ENCODE results near the gene OSBPL7. TPM values are rescaled to one million over a fixed set of nuclear protein-coding genes. Genes with fewer than 3 reads are reported as not detected.

Gene OSBPL7
- total RNA-seq, 1 experiment from 2014 or later: 20.5 TPM

GRCh38 chr17:47801176-47801765, 20.3 kb downstream of the OSBPL7 start:
- BruUV-seq (replicated peaks): no TSS peak
- H3K27ac ChIP-seq (ENCODE audit: low read depth, low read length): no peak overlapping the region
- ChIA-PET POLR2A (interaction anchor here (0.6 kb wide), 1 partner anchor 16 kb away, joined by 3 read pairs; no protein-coding TSS in a partner anchor), CTCF (interaction anchor here (0.9 to 1.4 kb wide), 8 partner anchors 15 to 217 kb away, joined by 3 to 5 read pairs (median 3); partner anchors contain the start of genes CDK5RAP3 and TBKBP1), RAD21 (ENCODE audit: low non-redundant PET in 1 of 2, low total read pairs in 2 of 2, uncharacterized antibody in 2 of 2, unreplicated experiment in 2 of 2) (no interaction called here)
- no peak overlapping the region for H2AFZ ChIP-seq (ENCODE audit: low read depth, low read length, poor library complexity, severe bottlenecking)
- peaks cover 11% of the 10 kb centered on the region; the same call in 1 of the 2 replicates for H3K27me3 ChIP-seq (ENCODE audit: insufficient read depth, low read length)
- DNase-seq (ENCODE audit: low read depth, low spot score) (no peak), ATAC-seq (no peak)
- intact Hi-C loops (cut with micrococcal nuclease): loop anchor here (5.0 kb wide), 1 partner anchor 69 kb away; the partner anchor contains the start of gene TBX21
- no peaks in the 10 kb centered on the region for H3K36me3 ChIP-seq (ENCODE audit: control insufficient read depth in 1 of 2, insufficient read depth in 2 of 2, low read length in 2 of 2)
- TF ChIP-seq SRF (IDR thresholded peaks at IDR 0.05; ENCODE audit: low read depth) (no peak), ELF1 (IDR thresholded peaks at IDR 0.05; ENCODE audit: borderline replicate concordance, low read depth) (no peak), TCF7L2 (IDR thresholded peaks at IDR 0.05; ENCODE audit: borderline replicate concordance, extremely low read depth, insufficient read depth, insufficient read length) (no peak), SIN3A (IDR thresholded peaks at IDR 0.05; ENCODE audit: low read depth) (no peak), ZFX (IDR thresholded peaks at IDR 0.05) (no peak), EZH2phosphoT487 (IDR thresholded peaks at IDR 0.05; ENCODE audit: borderline replicate concordance) (no peak)
- TF ChIP-seq, protein P1, sequence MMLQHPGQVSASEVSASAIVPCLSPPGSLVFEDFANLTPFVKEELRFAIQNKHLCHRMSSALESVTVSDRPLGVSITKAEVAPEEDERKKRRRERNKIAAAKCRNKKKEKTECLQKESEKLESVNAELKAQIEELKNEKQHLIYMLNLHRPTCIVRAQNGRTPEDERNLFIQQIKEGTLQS (IDR thresholded peaks at IDR 0.05): no peak
- no peaks in the 10 kb centered on the region for H3K79me2 ChIP-seq (ENCODE audit: insufficient read depth, low read length)
- no peak overlapping the region for H3K4me3 ChIP-seq (replicated peaks in 1 of 2; ENCODE audit: low read depth in 1 of 2, low read length in 2 of 2)
- no peak overlapping the region for H3K9ac ChIP-seq (ENCODE audit: low read length)
- H3K9me3 ChIP-seq (ENCODE audit: control insufficient read depth in 1 of 2, insufficient read depth in 1 of 2, low read depth in 1 of 2, low read length in 2 of 2): no peaks in the 10 kb centered on the region
- H3K9me2 ChIP-seq (ENCODE audit: insufficient read depth): no peaks in the 10 kb centered on the region
- H3K4me1 ChIP-seq (ENCODE audit: control insufficient read depth in 1 of 2, insufficient read depth in 2 of 2, low read length in 2 of 2): no peaks in the 10 kb centered on the region
- H3K4me2 ChIP-seq (ENCODE audit: low read length): no peak overlapping the region
- H4K20me1 ChIP-seq (ENCODE audit: insufficient read depth): no peaks in the 10 kb centered on the region

DNA sequence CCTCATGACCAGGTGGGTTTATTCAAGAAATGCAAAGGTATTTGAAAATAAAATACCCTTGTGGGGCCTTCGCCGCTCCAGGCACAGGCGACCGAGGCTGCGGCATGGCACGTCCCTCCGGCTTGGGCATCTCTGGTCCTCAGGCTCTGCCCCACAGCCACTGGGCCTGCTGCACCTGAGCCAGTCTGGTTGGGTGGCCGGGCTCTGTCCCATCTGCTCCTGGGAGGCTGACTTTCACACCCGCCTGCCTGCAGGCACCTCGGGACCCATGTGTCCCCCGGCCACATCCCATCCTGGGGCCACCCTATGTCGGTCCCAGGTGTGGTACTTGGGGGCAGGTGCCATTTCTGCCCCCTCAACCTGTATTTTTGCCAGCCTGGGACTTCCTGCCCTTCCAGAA, 20.9 kb downstream of the OSBPL7 start:
- Histone ChIP-seq H3K9me2 (ENCODE audit: insufficient read depth) (no peaks in the 10 kb centered on the region), H3K4me2 (ENCODE audit: low read length) (no peak overlapping the region), H3K79me2 (ENCODE audit: insufficient read depth, low read length) (no peaks in the 10 kb centered on the region), H4K20me1 (ENCODE audit: insufficient read depth) (no peaks in the 10 kb centered on the region), H3K27ac (ENCODE audit: low read depth, low read length) (no peak overlapping the region), H3K36me3 (ENCODE audit: control insufficient read depth in 1 of 2, insufficient read depth in 2 of 2, low read length in 2 of 2) (no peaks in the 10 kb centered on the region), H3K4me1 (ENCODE audit: control insufficient read depth in 1 of 2, insufficient read depth in 2 of 2, low read length in 2 of 2) (no peaks in the 10 kb centered on the region), H3K9ac (ENCODE audit: low read length) (no peak overlapping the region), H2AFZ (ENCODE audit: low read depth, low read length, poor library complexity, severe bottlenecking) (no peak overlapping the region), H3K4me3 (replicated peaks in 1 of 2; ENCODE audit: low read depth in 1 of 2, low read length in 2 of 2) (no peak overlapping the region), H3K9me3 (ENCODE audit: control insufficient read depth in 1 of 2, insufficient read depth in 1 of 2, low read depth in 1 of 2, low read length in 2 of 2) (no peaks in the 10 kb centered on the region), H3K27me3 (ENCODE audit: insufficient read depth, low read length) (peaks cover 11% of the 10 kb centered on the region; the same call in 1 of the 2 replicates)
- no peak for DNase-seq (ENCODE audit: low read depth, low spot score)
- ChIA-PET RAD21 (ENCODE audit: low non-redundant PET in 1 of 2, low total read pairs in 2 of 2, uncharacterized antibody in 2 of 2, unreplicated experiment in 2 of 2) (no interaction called here), POLR2A (interaction anchor here (0.6 kb wide), 1 partner anchor 16 kb away, joined by 3 read pairs; no protein-coding TSS in a partner anchor), CTCF (interaction anchor here (1.0 to 1.4 kb wide), 3 partner anchors 101 to 218 kb away, joined by 3 to 4 read pairs (median 3); partner anchors contain the start of gene TBKBP1)
- intact Hi-C loops (cut with micrococcal nuclease): loop anchor here (5.0 kb wide), 1 partner anchor 68 kb away; the partner anchor contains the start of gene TBX21
- TF ChIP-seq TCF7L2 (IDR thresholded peaks at IDR 0.05; ENCODE audit: borderline replicate concordance, extremely low read depth, insufficient read depth, insufficient read length) (no peak), ELF1 (IDR thresholded peaks at IDR 0.05; ENCODE audit: borderline replicate concordance, low read depth) (no peak), FOSL1 (IDR thresholded peaks at IDR 0.05; ENCODE audit: low read depth) (no peak), ZNF274 (IDR thresholded peaks at IDR 0.05; ENCODE audit: low read depth, low read length) (no peak)
- TF ChIP-seq, protein P2, sequence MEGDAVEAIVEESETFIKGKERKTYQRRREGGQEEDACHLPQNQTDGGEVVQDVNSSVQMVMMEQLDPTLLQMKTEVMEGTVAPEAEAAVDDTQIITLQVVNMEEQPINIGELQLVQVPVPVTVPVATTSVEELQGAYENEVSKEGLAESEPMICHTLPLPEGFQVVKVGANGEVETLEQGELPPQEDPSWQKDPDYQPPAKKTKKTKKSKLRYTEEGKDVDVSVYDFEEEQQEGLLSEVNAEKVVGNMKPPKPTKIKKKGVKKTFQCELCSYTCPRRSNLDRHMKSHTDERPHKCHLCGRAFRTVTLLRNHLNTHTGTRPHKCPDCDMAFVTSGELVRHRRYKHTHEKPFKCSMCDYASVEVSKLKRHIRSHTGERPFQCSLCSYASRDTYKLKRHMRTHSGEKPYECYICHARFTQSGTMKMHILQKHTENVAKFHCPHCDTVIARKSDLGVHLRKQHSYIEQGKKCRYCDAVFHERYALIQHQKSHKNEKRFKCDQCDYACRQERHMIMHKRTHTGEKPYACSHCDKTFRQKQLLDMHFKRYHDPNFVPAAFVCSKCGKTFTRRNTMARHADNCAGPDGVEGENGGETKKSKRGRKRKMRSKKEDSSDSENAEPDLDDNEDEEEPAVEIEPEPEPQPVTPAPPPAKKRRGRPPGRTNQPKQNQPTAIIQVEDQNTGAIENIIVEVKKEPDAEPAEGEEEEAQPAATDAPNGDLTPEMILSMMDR (IDR thresholded peaks at IDR 0.05 in 2 of 3, conservative IDR thresholded peaks at IDR 0.05 in 1 of 3; ENCODE audit: borderline replicate concordance in 1 of 3, insufficient read depth in 1 of 3, low read depth in 2 of 3, low read length in 2 of 3): no peak
- TF ChIP-seq, protein P1 (IDR thresholded peaks at IDR 0.05): no peak
- ATAC-seq: no peak
- no TSS peak for BruUV-seq (replicated peaks)

Data from HCT116 (cell line).